Ishikawa (cell line): ENCODE measurements around the gene TMEM183A.

ENCODE experiments used
- EP300 ChIP-seq: IDR thresholded peaks from 2 replicates; pipeline ENCODE4 v1.6.1; 2012; ENCODE audit warnings: borderline replicate concordance
- YY1 ChIP-seq: IDR thresholded peaks from 2 replicates; pipeline ENCODE4 v1.6.1; 2012; ENCODE audit warnings: low read depth

DNA sequence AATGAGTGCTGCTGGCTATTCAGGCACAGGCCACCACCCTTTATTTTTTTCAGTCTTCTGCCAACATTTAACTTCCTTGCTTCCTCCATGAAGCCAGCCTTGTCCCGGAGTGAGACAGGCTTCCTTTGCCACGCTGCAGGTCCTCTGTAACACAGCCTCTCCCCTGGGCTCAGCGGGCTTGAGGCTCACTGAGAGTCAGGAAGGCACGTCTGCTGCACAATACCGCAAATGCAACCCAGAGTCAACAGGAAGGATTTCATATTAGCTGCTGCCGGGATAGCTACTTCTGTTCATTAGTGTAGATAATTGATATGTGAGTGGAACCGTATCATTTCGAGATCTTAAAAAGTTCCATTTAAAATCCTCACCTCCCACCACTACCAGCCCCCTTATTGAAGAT lies 56.1 kb downstream of the TMEM183A start:
- TF ChIP-seq YY1 (no peak), EP300 (no peak)
